Body of pancreas (tissue), 4 donors: ENCODE results near the gene CREB3L2.

ENCODE experiments used
- POLR2A ChIP-seq, 3 donors: fragments of 450-650 bp; IDR thresholded peaks; one replicate each; pipeline ENCODE4 v1.6.1; 2016; ENCODE audit warnings: antibody characterized with exemption in 3 of 3, mild to moderate bottlenecking in 2 of 3
- TF ChIP-seq, protein P1 (sequence below), 7 experiments: fragments of 450-650 bp in 4 of 7; fragments of 200-600 bp in 3 of 7; sonication (generic) in 3 of 7; IDR thresholded peaks; one replicate each; pipeline ENCODE4 v1.5.1; 2016 to 2019; ENCODE audit warnings: antibody characterized with exemption in 7 of 7

DNA sequence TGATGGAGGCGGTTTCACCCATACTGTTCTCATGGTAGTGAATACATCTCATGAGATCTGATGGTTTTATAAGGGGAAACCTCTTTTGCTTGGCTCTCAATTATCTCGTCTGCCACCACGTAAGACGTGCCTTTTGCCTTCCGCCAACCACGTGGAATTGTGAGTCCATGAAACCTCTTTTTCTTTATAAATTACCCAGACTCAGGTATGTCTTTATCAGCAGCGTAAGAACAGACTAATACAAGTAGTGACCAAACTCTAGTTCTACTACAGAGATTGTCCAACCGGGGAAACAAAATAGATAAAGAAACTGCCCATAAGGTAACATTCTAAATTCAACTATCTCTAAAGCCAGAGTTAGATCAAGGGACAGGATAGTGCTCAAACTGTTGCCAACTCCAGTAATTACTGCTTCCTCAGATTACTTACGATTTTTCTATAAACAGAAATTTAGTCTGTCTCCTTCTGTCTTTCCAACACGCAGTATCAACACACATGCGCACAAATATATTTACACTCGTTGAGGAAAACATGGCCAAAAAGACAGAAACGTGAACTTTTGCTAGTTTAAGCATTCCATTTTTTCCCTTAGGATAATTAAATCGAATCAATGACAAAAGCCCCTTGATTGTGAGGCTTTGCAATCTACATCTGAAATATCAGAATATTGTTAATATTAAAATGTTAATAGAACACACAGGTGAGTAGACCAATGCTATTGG, 36.9 kb downstream of the CREB3L2 start:
- TF ChIP-seq, protein P1, sequence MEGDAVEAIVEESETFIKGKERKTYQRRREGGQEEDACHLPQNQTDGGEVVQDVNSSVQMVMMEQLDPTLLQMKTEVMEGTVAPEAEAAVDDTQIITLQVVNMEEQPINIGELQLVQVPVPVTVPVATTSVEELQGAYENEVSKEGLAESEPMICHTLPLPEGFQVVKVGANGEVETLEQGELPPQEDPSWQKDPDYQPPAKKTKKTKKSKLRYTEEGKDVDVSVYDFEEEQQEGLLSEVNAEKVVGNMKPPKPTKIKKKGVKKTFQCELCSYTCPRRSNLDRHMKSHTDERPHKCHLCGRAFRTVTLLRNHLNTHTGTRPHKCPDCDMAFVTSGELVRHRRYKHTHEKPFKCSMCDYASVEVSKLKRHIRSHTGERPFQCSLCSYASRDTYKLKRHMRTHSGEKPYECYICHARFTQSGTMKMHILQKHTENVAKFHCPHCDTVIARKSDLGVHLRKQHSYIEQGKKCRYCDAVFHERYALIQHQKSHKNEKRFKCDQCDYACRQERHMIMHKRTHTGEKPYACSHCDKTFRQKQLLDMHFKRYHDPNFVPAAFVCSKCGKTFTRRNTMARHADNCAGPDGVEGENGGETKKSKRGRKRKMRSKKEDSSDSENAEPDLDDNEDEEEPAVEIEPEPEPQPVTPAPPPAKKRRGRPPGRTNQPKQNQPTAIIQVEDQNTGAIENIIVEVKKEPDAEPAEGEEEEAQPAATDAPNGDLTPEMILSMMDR (IDR thresholded peaks at IDR 0.05), result no peak
- no peak for TF ChIP-seq POLR2A (IDR thresholded peaks at IDR 0.05)
